Esophagus muscularis mucosa (tissue), 4 donors: ENCODE results near the gene ENTREP3. TPM values are rescaled to one million over a fixed set of nuclear protein-coding genes. Genes with fewer than 3 reads are reported as not detected.

Experiments
- DNase-seq: peaks from one replicate; pipeline ENCODE4 v3.0.0-alpha.2; 2017; ENCODE audit errors: extremely low spot score
- H3K27ac ChIP-seq, 4 donors: fragments of 200-600 bp; sonication (generic); replicated peaks in 1 of 4; 1 replicate in 3 of 4; 2 replicates in 1 of 4; pipeline ENCODE4 v1.5.1; 2016 to 2019; ENCODE audit warnings: mild to moderate bottlenecking in 1 of 4
- H3K27me3 ChIP-seq, 4 donors: fragments of 200-600 bp; sonication (generic); one replicate each; pipeline versions ENCODE4 v1.5.1 to v1.6.0; 2016 to 2019
- H3K36me3 ChIP-seq, 4 donors: fragments of 200-600 bp; sonication (generic); one replicate each; pipeline ENCODE4 v1.5.1; 2016 to 2019
- H3K4me1 ChIP-seq, 4 donors: fragments of 200-600 bp; sonication (generic); one replicate each; pipeline ENCODE4 v1.5.1; 2016 to 2019
- H3K4me3 ChIP-seq, 4 donors: fragments of 200-600 bp; sonication (generic); 1 replicate in 2 of 4; 2 replicates in 2 of 4; pipeline ENCODE4 v1.5.1; 2016 to 2019; ENCODE audit warnings: mild to moderate bottlenecking in 4 of 4, moderate library complexity in 1 of 4
- H3K9me3 ChIP-seq, 4 donors: fragments of 200-600 bp; sonication (generic); 1 replicate in 3 of 4; 2 replicates in 1 of 4; pipeline ENCODE4 v1.5.1; 2016 to 2019
- CTCF ChIP-seq, 3 experiments: fragments of 200-600 bp in 2 of 3; fragments of 450-650 bp in 1 of 3; sonication (generic) in 2 of 3; IDR thresholded peaks; one replicate each; pipeline ENCODE4 v1.5.1; 2017 to 2019; ENCODE audit warnings: antibody characterized with exemption in 3 of 3, mild to moderate bottlenecking in 2 of 3, moderate library complexity in 1 of 3
- EP300 ChIP-seq: sonication (generic); formaldehyde crosslinking; IDR thresholded peaks from one replicate; pipeline ENCODE4 v1.6.1; 2017; ENCODE audit warnings: antibody characterized with exemption
- POLR2A ChIP-seq: fragments of 450-650 bp; IDR thresholded peaks from one replicate; pipeline ENCODE4 v1.6.1; 2017; ENCODE audit warnings: antibody characterized with exemption, moderate library complexity, mild to moderate bottlenecking, low read depth
- POLR2AphosphoS5 ChIP-seq, 2 donors: sonication (generic); formaldehyde crosslinking; IDR thresholded peaks; one replicate each; pipeline ENCODE4 v1.6.1; 2017; ENCODE audit warnings: antibody characterized with exemption in 2 of 2
- WGBS: methylation state at CpG from one replicate; pipeline ENCODE4 v1.1.5; 2018; 5-methylcytosine and 5-hydroxymethylcytosine counted together
- intact Hi-C: fragments of 100-400 bp; cut with DNase I; formaldehyde crosslinking; loops from one replicate; pipeline ENCODE4 v1.15.1; 2023
- total RNA-seq, 4 donors: library from RNA; depleted of rRNA; stranded (reverse); fragments of >200 nt; gene quantifications; one replicate each; pipeline versions ENCODE4 v1.1.0 to v1.2.1, GENCODE V29; 2016

Gene ENTREP3
- total RNA-seq, 4 donors from 2014 or later = 15.1 to 38.7 (median 22.6) TPM

GRCh38 chr1:155202731-155203515 lies 52.4 kb downstream of the ENTREP3 start:
- peaks cover 13 to 34% (median 21%) of the 10 kb centered on the region in 4 donors for H3K4me1 ChIP-seq
- no peak overlapping the region for H3K27ac ChIP-seq
- no peaks in the 10 kb centered on the region for H3K27me3 ChIP-seq
- intact Hi-C loops = no loop called here
- TF ChIP-seq POLR2AphosphoS5 (IDR thresholded peaks at IDR 0.05) = no peak
- TF ChIP-seq EP300 = no peak
- TF ChIP-seq CTCF (IDR thresholded peaks at IDR 0.05) = no peak
- TF ChIP-seq POLR2A = no peak
- H3K9me3 ChIP-seq = no peaks in the 10 kb centered on the region
- DNase-seq = no peak
- WGBS = 90% methylated on average over 18 of the region's 19 CpGs
- H3K36me3 ChIP-seq = peaks cover 0 to 61% (median 24%) of the 10 kb centered on the region in 4 donors
- no peak overlapping the region for H3K4me3 ChIP-seq

- TF ChIP-seq POLR2A (no peak), EP300 (no peak), POLR2AphosphoS5 (IDR thresholded peaks at IDR 0.05) (no peak), CTCF (IDR thresholded peaks at IDR 0.05) (no peak)
- intact Hi-C loops = no loop called here
- DNase-seq = no peak
- Histone ChIP-seq H3K4me3 (no peak overlapping the region), H3K9me3 (no peaks in the 10 kb centered on the region), H3K36me3 (peaks cover 0 to 68% (median 26%) of the 10 kb centered on the region in 4 donors), H3K4me1 (peaks cover 6 to 31% (median 14%) of the 10 kb centered on the region in 4 donors), H3K27me3 (no peaks in the 10 kb centered on the region), H3K27ac (no peak overlapping the region)
- WGBS = 93% methylated on average over 3 of the region's 7 CpGs
Observed at GRCh38 chr1:155202198-155202597, 53.1 kb downstream of the ENTREP3 start.

GRCh38 chr1:155200920-155201319 lies 54.4 kb downstream of the ENTREP3 start:
- H3K27ac ChIP-seq = no peak overlapping the region
- intact Hi-C loops = no loop called here
- TF ChIP-seq CTCF (IDR thresholded peaks at IDR 0.05) (no peak), POLR2A (no peak), EP300 (no peak), POLR2AphosphoS5 (IDR thresholded peaks at IDR 0.05) (no peak)
- no peak overlapping the region for H3K4me3 ChIP-seq
- no peak for DNase-seq
- peaks cover under 1 to 31% (median 9%) of the 10 kb centered on the region in 4 donors for H3K4me1 ChIP-seq
- H3K9me3 ChIP-seq = no peaks in the 10 kb centered on the region
- H3K27me3 ChIP-seq = no peaks in the 10 kb centered on the region
- WGBS = 94% methylated on average over 5 of the region's 5 CpGs
- peaks cover 0 to 74% (median 32%) of the 10 kb centered on the region in 4 donors for H3K36me3 ChIP-seq

GRCh38 chr1:155199792-155200191 lies 55.5 kb downstream of the ENTREP3 start:
- no peak for DNase-seq
- intact Hi-C loops = no loop called here
- H3K4me1 ChIP-seq = peaks cover 9 to 31% (median 19%) of the 10 kb centered on the region in 4 donors
- H3K4me3 ChIP-seq = no peak overlapping the region
- H3K9me3 ChIP-seq = no peaks in the 10 kb centered on the region
- no peaks in the 10 kb centered on the region for H3K27me3 ChIP-seq
- peaks cover 0 to 65% (median 32%) of the 10 kb centered on the region in 4 donors for H3K36me3 ChIP-seq
- 88% methylated on average over 4 of the region's 4 CpGs for WGBS
- no peak for TF ChIP-seq EP300
- TF ChIP-seq CTCF (IDR thresholded peaks at IDR 0.05) = no peak
- TF ChIP-seq POLR2AphosphoS5 (IDR thresholded peaks at IDR 0.05) = no peak
- no peak for TF ChIP-seq POLR2A
- no peak overlapping the region for H3K27ac ChIP-seq
